ENCODE data around the gene FBN3. TPM values are rescaled to one million over a fixed set of nuclear protein-coding genes. Genes with fewer than 3 reads are reported as not detected.

FBN3 gene
- total RNA-seq, 4 donors from 2014 or later = 0.05 to 0.17 TPM; not detected in 2

DNA sequence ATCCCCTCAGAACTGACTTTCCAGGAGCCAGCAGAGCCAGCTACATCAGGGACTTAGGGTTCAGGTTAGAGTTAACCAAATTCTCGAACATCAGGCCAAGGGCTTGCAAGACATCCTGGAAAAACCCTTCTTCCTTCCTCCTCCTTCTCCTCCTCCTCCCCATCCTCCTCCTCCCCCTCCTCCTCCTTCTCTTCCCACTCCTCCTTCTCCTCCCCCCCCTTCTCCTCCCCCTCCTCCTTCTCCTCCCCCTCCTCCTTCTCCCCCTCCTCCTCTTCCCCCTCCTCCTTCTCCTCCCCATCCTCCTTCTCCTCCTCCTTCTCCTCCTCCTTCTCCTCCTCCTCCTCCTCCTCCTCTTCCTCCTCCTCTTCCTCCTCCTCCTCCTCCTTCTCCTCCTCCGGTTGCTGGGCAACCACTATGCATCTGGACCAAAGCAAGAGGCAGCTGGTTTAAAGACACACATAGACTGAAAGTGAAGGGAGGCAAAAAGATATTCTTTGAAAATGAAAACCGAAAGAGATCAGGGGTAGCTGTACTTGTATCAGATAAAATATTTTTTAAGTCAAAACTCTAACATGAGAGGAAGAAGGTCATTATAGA is 102.7 kb downstream of the FBN3 start:
- H3K4me1 ChIP-seq = peaks cover 7% of the 10 kb centered on the region
- H3K9me3 ChIP-seq = no peaks in the 10 kb centered on the region
- no peak for DNase-seq (ENCODE audit: low spot score in 2 of 2)
- peaks cover 4% of the 10 kb centered on the region for H3K27me3 ChIP-seq
- no peak overlapping the region for H3K27ac ChIP-seq
- no peaks in the 10 kb centered on the region for H3K36me3 ChIP-seq
- WGBS = 66% methylated on average over 3 of the region's 3 CpGs
- no peak overlapping the region for H3K4me3 ChIP-seq
- TF ChIP-seq EP300 (IDR thresholded peaks at IDR 0.05) (no peak), POLR2AphosphoS5 (IDR thresholded peaks at IDR 0.05) (no peak), POLR2A (IDR thresholded peaks at IDR 0.05) (no peak)
- TF ChIP-seq, protein P1, sequence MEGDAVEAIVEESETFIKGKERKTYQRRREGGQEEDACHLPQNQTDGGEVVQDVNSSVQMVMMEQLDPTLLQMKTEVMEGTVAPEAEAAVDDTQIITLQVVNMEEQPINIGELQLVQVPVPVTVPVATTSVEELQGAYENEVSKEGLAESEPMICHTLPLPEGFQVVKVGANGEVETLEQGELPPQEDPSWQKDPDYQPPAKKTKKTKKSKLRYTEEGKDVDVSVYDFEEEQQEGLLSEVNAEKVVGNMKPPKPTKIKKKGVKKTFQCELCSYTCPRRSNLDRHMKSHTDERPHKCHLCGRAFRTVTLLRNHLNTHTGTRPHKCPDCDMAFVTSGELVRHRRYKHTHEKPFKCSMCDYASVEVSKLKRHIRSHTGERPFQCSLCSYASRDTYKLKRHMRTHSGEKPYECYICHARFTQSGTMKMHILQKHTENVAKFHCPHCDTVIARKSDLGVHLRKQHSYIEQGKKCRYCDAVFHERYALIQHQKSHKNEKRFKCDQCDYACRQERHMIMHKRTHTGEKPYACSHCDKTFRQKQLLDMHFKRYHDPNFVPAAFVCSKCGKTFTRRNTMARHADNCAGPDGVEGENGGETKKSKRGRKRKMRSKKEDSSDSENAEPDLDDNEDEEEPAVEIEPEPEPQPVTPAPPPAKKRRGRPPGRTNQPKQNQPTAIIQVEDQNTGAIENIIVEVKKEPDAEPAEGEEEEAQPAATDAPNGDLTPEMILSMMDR (IDR thresholded peaks at IDR 0.05) = no peak

DNA sequence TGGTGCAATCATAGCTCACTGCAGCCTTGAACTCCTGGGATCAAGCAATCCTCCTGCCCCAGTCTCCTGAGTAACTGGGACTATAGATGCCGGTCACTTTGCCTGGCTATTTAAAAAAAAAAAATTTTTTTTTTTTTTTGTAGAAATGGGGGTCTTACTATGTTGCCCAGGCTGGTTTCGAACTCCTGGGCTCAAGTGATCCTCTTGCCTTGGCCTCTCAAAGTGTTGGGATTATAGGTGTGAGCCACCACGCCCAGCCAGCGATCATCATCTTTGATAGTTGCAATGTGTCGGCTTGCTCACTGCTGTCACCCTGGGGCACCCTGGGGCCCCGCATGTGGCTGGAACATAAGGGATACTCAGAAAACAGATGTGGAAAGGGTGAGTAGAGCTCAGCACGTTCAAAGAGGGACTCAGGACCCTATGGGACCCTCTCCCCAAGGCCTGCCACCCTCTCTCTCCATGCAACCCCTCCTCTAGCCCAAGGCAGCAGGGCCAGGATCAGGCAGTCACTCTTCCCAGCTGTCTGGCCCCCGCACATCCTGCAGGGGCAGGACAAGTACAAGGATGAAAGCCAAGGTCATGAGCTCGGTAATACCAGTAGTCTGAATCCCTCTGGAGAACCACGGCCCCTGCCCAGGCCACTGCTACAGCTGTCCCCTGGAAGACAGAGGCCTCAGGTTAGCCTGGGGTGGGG is 103.4 kb downstream of the FBN3 start:
- no peak overlapping the region for H3K4me3 ChIP-seq
- H3K36me3 ChIP-seq = no peaks in the 10 kb centered on the region
- 63% methylated on average over 10 of the region's 10 CpGs for WGBS
- H3K9me3 ChIP-seq = no peaks in the 10 kb centered on the region
- TF ChIP-seq EP300 (IDR thresholded peaks at IDR 0.05) = no peak
- TF ChIP-seq POLR2AphosphoS5 (IDR thresholded peaks at IDR 0.05) = no peak
- no peak for TF ChIP-seq POLR2A (IDR thresholded peaks at IDR 0.05)
- TF ChIP-seq, protein P1 (IDR thresholded peaks at IDR 0.05) = no peak
- peaks cover 7% of the 10 kb centered on the region for H3K4me1 ChIP-seq
- DNase-seq (ENCODE audit: low spot score in 2 of 2) = no peak
- H3K27me3 ChIP-seq = peaks cover 7% of the 10 kb centered on the region
- H3K27ac ChIP-seq = no peak overlapping the region

DNA sequence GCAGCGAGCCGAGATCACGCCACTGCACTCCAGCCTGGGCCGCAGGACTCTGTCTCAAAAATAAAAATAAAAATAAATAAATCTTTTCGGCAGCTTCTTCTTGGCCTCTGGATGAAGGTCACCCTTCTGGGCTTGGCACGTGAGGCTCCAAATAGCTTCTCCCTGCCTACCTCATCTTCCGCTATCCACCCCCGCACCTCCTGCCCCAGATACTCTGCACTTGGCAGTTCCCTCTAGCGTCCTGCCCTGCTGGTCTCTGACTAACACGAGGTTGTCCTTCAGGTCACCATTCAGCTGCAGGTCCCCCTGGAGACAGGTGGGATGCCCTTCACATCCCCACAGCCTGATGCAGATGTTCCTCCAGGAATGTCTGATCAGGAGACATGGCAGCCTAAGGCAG is 105.4 kb downstream of the FBN3 start:
- Histone ChIP-seq H3K27me3 (peaks cover 3% of the 10 kb centered on the region), H3K27ac (no peak overlapping the region), H3K4me1 (no peaks in the 10 kb centered on the region), H3K4me3 (no peak overlapping the region), H3K9me3 (no peaks in the 10 kb centered on the region), H3K36me3 (no peaks in the 10 kb centered on the region)
- no peak for TF ChIP-seq POLR2A (IDR thresholded peaks at IDR 0.05)
- TF ChIP-seq, protein P1 (IDR thresholded peaks at IDR 0.05) = no peak
- no peak for TF ChIP-seq EP300 (IDR thresholded peaks at IDR 0.05)
- no peak for TF ChIP-seq POLR2AphosphoS5 (IDR thresholded peaks at IDR 0.05)
- DNase-seq (ENCODE audit: low spot score in 2 of 2) = no peak
- 87% methylated on average over 10 of the region's 10 CpGs for WGBS

DNA sequence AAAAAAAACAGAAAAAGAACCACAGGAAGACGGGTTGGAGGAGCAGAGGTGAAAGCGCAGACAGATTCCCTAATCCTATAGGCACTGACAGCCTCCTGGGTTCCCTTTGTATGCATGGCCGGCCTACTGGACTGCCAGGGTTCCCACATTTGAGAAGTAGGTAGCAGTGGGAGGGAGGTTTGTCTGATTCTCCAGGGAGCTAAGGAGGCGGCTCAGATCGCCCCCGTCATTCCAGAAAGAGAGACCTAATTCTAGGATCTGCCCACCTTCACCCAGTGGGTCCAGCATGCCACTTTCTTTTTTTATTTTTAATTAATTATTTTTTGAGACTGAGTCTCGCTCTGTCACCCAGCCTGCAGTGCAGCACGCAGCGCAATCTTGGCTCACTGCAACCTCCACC is 106.5 kb downstream of the FBN3 start:
- no peak for DNase-seq (ENCODE audit: low spot score in 2 of 2)
- TF ChIP-seq, protein P1 (IDR thresholded peaks at IDR 0.05) = no peak
- no peak for TF ChIP-seq POLR2AphosphoS5 (IDR thresholded peaks at IDR 0.05)
- TF ChIP-seq POLR2A (IDR thresholded peaks at IDR 0.05) = no peak
- no peak for TF ChIP-seq EP300 (IDR thresholded peaks at IDR 0.05)
- H3K27me3 ChIP-seq = peaks cover 3% of the 10 kb centered on the region
- no peak overlapping the region for H3K27ac ChIP-seq
- H3K4me1 ChIP-seq = no peaks in the 10 kb centered on the region
- WGBS = 88% methylated on average over 9 of the region's 9 CpGs
- H3K4me3 ChIP-seq = no peak overlapping the region
- no peaks in the 10 kb centered on the region for H3K9me3 ChIP-seq
- no peaks in the 10 kb centered on the region for H3K36me3 ChIP-seq

DNA sequence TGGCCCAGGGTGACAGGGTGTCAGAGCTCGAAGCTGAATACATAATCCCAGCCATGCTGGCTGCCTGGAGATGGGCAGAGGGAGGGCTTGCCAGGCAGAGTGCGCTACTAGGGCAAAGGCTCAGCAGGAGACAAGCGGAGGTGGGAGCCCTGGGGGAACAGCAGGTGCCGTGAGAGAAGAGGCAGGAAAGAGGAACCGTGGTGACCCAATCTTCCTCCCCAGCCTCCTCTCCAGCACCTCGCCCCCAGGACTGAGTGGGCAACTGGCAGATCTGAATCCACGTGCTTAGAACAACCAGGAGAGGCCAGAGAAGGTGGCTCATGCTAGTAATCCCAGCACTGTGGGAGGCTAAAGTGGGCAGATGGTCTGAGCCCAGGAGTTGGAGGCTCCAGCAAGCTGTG is 107.9 kb downstream of the FBN3 start:
- 64% methylated on average over 7 of the region's 7 CpGs for WGBS
- H3K27ac ChIP-seq = no peak overlapping the region
- TF ChIP-seq, protein P1 (IDR thresholded peaks at IDR 0.05) = no peak
- TF ChIP-seq POLR2AphosphoS5 (IDR thresholded peaks at IDR 0.05) = no peak
- TF ChIP-seq POLR2A (IDR thresholded peaks at IDR 0.05) = no peak
- H3K36me3 ChIP-seq = no peaks in the 10 kb centered on the region
- DNase-seq (ENCODE audit: low spot score in 2 of 2) = no peak
- H3K27me3 ChIP-seq = peaks cover 3% of the 10 kb centered on the region
- no peak overlapping the region for H3K4me3 ChIP-seq
- H3K4me1 ChIP-seq = no peaks in the 10 kb centered on the region
- no peaks in the 10 kb centered on the region for H3K9me3 ChIP-seq
